ENCODE results near the gene GPC6. TPM values are rescaled to one million over a fixed set of nuclear protein-coding genes. Genes with fewer than 3 reads are reported as not detected.

Gene GPC6
- polyA plus RNA-seq, 1 of the 3 experiments (the other 2 are of a cell fraction), result 6.7 TPM

DNA sequence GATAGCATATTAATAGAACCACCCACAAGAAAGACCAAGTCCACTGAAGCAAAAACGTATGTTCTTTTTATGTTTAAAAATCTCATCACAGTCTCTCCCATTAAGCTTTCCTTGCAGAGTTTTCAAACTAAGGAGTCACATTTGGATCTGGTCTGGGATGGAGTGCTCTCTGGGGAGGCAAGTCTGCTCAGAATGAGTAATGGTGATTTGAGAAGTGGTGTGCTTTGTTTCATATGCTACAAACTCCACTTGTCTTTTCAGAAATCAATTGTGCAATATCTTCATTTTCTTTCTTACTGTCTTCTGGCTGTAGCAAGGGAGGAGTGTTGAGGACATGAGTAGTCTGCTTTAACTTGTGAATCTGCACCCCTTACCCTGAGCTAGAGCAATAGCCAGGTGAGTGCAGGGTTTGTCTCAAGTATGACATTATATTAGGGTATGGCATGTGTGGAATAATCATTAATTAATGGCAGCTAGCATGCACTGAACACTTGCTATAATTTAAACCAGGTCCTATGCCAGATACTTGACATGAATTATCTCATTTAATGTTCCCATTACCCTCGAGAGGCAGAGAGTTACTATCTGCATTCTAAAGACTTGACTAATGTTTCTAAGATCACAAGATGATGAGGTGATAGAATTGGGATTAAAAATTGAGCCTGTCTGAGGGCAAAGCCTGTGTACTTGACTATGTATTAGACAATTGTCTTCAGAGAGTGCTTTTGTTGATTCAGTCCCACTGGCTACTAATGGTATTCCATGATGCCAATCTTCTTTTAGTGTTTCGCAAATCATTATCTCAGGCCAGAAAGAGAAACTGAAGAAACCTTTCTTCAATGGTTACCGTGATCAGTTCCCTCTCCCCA lies 171.8 kb downstream of the GPC6 start:
- POLR2A ChIA-PET, result no interaction called here
- no peak overlapping the region for H3K27ac ChIP-seq (ENCODE audit: low read depth in 2 of 2, low read length in 1 of 2)
- no peak overlapping the region for H3K4me2 ChIP-seq
- TF ChIP-seq CTCF (IDR thresholded peaks at IDR 0.05) (no peak), GABPA (IDR thresholded peaks at IDR 0.05; ENCODE audit: low read depth) (no peak), TAF1 (IDR thresholded peaks at IDR 0.05; ENCODE audit: borderline replicate concordance, low read depth, low read length) (no peak), SMC3 (IDR thresholded peaks at IDR 0.05; ENCODE audit: low read depth, low read length) (no peak), SIN3A (IDR thresholded peaks at IDR 0.05; ENCODE audit: borderline replicate concordance, low read depth, low read length) (no peak), EP300 (IDR thresholded peaks at IDR 0.05; ENCODE audit: borderline replicate concordance in 1 of 2, low read depth in 1 of 2, low read length in 1 of 2) (no peak), IRF3 (IDR thresholded peaks at IDR 0.05; ENCODE audit: low read depth, low read length) (no peak), TCF12 (IDR thresholded peaks at IDR 0.05) (no peak), EZH2phosphoT487 (IDR thresholded peaks at IDR 0.05; ENCODE audit: borderline replicate concordance, low read depth) (no peak)
- TF ChIP-seq, protein P1, sequence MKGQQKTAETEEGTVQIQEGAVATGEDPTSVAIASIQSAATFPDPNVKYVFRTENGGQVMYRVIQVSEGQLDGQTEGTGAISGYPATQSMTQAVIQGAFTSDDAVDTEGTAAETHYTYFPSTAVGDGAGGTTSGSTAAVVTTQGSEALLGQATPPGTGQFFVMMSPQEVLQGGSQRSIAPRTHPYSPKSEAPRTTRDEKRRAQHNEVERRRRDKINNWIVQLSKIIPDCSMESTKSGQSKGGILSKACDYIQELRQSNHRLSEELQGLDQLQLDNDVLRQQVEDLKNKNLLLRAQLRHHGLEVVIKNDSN (IDR thresholded peaks at IDR 0.05; ENCODE audit: borderline replicate concordance, low read depth), result no peak
- no peaks in the 10 kb centered on the region for H3K27me3 ChIP-seq (ENCODE audit: insufficient read depth)
- CTCF ChIA-PET, result no interaction called here
- H3K9me3 ChIP-seq, result no peaks in the 10 kb centered on the region
- WGBS (ENCODE audit: low lambda C conversion rate), result 69% methylated on average over 4 of the region's 4 CpGs
- no peak for DNase-seq
- H3K9ac ChIP-seq, result no peak overlapping the region
- H4K20me1 ChIP-seq (ENCODE audit: insufficient read depth), result no peaks in the 10 kb centered on the region
- H3K4me3 ChIP-seq (ENCODE audit: low read depth in 2 of 2, low read length in 1 of 2), result no peak overlapping the region
- no peak overlapping the region for H2AFZ ChIP-seq (ENCODE audit: low read depth)
- H3F3A ChIP-seq (replicated peaks; ENCODE audit: insufficient read depth), result peaks cover 3% of the 10 kb centered on the region
- H3K79me2 ChIP-seq (ENCODE audit: insufficient read depth), result no peaks in the 10 kb centered on the region
- H3K9me2 ChIP-seq, result no peaks in the 10 kb centered on the region
- H3K4me1 ChIP-seq (ENCODE audit: control insufficient read depth in 1 of 2, insufficient read depth in 2 of 2, low read depth in 1 of 2, low read length in 1 of 2), result peaks cover 6 to 8% of the 10 kb centered on the region in 2 experiments; a peak in 3 of 4 replicates
- H3K36me3 ChIP-seq (replicated peaks in 1 of 2; ENCODE audit: control insufficient read depth in 1 of 2, insufficient read depth in 2 of 2, low read length in 1 of 2), result no peaks in the 10 kb centered on the region

DNA sequence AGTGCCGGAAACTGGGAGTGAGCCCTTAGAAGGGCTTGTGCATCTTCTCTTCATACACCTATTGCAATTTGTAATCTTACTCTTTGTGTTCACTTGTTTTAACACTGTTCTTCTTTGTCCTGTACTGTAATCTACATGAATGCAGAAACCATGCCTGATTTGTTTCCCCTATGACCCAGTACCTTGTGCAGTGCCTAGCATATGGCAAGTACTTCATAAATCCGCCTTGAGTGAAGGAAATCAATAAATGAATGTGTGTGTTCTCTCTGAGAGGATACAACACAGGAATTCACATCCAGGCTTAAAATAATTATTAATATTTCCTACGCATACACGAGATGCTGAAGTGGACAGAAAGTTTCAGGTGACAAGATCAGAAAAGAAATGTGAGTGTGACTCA lies 172.6 kb downstream of the GPC6 start:
- Histone ChIP-seq H3K27ac (ENCODE audit: low read depth in 2 of 2, low read length in 1 of 2) (no peak overlapping the region), H3F3A (replicated peaks; ENCODE audit: insufficient read depth) (peaks cover 3% of the 10 kb centered on the region), H3K9ac (no peak overlapping the region), H3K4me3 (ENCODE audit: low read depth in 2 of 2, low read length in 1 of 2) (no peak overlapping the region), H3K79me2 (ENCODE audit: insufficient read depth) (no peaks in the 10 kb centered on the region), H2AFZ (ENCODE audit: low read depth) (no peak overlapping the region), H3K4me2 (no peak overlapping the region), H3K27me3 (ENCODE audit: insufficient read depth) (no peaks in the 10 kb centered on the region), H3K9me2 (no peaks in the 10 kb centered on the region), H3K4me1 (ENCODE audit: control insufficient read depth in 1 of 2, insufficient read depth in 2 of 2, low read depth in 1 of 2, low read length in 1 of 2) (peaks cover 6 to 8% of the 10 kb centered on the region in 2 experiments; a peak in 3 of 4 replicates), H3K36me3 (replicated peaks in 1 of 2; ENCODE audit: control insufficient read depth in 1 of 2, insufficient read depth in 2 of 2, low read length in 1 of 2) (no peaks in the 10 kb centered on the region), H4K20me1 (ENCODE audit: insufficient read depth) (no peaks in the 10 kb centered on the region), H3K9me3 (no peaks in the 10 kb centered on the region)
- CTCF ChIA-PET, result no interaction called here
- POLR2A ChIA-PET, result no interaction called here
- 90% methylated on average over 4 of the region's 4 CpGs for WGBS (ENCODE audit: low lambda C conversion rate)
- DNase-seq, result no peak
- TF ChIP-seq, protein P2, sequence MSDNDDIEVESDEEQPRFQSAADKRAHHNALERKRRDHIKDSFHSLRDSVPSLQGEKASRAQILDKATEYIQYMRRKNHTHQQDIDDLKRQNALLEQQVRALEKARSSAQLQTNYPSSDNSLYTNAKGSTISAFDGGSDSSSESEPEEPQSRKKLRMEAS (IDR thresholded peaks at IDR 0.05; ENCODE audit: low read depth), result no peak
- TF ChIP-seq RXRA (IDR thresholded peaks at IDR 0.05; ENCODE audit: borderline replicate concordance, low read depth) (no peak), TAF1 (IDR thresholded peaks at IDR 0.05; ENCODE audit: borderline replicate concordance, low read depth, low read length) (no peak), EP300 (IDR thresholded peaks at IDR 0.05; ENCODE audit: borderline replicate concordance in 1 of 2, low read depth in 1 of 2, low read length in 1 of 2) (no peak), CTCF (IDR thresholded peaks at IDR 0.05) (no peak), TEAD4 (IDR thresholded peaks at IDR 0.05; ENCODE audit: borderline replicate concordance, insufficient read depth) (no peak)
- TF ChIP-seq, protein P3, sequence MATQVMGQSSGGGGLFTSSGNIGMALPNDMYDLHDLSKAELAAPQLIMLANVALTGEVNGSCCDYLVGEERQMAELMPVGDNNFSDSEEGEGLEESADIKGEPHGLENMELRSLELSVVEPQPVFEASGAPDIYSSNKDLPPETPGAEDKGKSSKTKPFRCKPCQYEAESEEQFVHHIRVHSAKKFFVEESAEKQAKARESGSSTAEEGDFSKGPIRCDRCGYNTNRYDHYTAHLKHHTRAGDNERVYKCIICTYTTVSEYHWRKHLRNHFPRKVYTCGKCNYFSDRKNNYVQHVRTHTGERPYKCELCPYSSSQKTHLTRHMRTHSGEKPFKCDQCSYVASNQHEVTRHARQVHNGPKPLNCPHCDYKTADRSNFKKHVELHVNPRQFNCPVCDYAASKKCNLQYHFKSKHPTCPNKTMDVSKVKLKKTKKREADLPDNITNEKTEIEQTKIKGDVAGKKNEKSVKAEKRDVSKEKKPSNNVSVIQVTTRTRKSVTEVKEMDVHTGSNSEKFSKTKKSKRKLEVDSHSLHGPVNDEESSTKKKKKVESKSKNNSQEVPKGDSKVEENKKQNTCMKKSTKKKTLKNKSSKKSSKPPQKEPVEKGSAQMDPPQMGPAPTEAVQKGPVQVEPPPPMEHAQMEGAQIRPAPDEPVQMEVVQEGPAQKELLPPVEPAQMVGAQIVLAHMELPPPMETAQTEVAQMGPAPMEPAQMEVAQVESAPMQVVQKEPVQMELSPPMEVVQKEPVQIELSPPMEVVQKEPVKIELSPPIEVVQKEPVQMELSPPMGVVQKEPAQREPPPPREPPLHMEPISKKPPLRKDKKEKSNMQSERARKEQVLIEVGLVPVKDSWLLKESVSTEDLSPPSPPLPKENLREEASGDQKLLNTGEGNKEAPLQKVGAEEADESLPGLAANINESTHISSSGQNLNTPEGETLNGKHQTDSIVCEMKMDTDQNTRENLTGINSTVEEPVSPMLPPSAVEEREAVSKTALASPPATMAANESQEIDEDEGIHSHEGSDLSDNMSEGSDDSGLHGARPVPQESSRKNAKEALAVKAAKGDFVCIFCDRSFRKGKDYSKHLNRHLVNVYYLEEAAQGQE (IDR thresholded peaks at IDR 0.05; ENCODE audit: low read depth, low read length), result no peak
